ENCODE results near the gene PWWP2B.

DNA sequence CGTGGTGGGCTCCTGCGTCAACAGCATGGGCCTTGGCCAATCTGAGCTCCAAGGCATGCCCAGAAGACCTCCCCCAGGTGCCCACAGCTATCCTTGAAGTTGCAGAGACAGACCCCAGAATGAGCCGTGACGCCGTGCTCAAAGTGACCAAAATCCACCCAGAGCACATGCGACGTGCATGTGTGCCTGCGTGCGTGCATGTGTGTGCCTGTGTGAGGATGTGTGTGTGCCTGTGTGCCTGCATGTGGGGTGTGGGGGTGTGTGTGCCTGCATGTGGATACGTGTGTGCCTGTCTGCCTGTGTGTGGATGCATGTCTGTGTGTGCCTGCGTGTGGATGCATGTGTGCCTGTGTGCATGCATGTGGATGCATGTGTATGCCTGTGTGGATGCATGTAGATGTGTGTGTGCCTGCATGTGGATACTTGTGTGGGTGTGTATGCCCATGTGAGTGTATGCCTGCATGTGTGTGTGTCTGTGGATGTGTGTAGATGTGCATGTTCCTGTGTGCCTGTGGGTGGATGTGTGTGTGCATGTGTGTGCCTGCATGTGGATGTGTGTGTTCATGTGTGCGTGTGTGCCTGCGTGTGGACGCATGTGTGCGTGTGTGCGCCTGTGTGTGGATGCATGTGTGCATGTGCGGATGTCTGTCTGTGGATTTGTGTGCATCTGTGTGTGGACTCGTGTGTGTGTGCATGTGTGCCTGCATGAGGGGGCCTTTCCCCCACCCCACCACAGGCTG lies 42.6 kb downstream of the PWWP2B start:
- TF ChIP-seq EZH2 (IDR thresholded peaks at IDR 0.05; ENCODE audit: borderline replicate concordance, low read length) = no peak
- TF ChIP-seq, protein P1, sequence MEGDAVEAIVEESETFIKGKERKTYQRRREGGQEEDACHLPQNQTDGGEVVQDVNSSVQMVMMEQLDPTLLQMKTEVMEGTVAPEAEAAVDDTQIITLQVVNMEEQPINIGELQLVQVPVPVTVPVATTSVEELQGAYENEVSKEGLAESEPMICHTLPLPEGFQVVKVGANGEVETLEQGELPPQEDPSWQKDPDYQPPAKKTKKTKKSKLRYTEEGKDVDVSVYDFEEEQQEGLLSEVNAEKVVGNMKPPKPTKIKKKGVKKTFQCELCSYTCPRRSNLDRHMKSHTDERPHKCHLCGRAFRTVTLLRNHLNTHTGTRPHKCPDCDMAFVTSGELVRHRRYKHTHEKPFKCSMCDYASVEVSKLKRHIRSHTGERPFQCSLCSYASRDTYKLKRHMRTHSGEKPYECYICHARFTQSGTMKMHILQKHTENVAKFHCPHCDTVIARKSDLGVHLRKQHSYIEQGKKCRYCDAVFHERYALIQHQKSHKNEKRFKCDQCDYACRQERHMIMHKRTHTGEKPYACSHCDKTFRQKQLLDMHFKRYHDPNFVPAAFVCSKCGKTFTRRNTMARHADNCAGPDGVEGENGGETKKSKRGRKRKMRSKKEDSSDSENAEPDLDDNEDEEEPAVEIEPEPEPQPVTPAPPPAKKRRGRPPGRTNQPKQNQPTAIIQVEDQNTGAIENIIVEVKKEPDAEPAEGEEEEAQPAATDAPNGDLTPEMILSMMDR (conservative IDR thresholded peaks at IDR 0.05 in 1 of 2, IDR thresholded peaks at IDR 0.05 in 1 of 2; ENCODE audit: extremely low read depth in 1 of 2, insufficient read depth in 1 of 2, low read depth in 1 of 2, low read length in 2 of 2) = no peak

Data from mammary epithelial cell (primary cell).